IMR-90 (cell line): ENCODE results near the gene CD8B. TPM values are rescaled to one million over a fixed set of nuclear protein-coding genes. Genes with fewer than 3 reads are reported as not detected.
"Not testable (repeated sequence)": the region's sequence is repeated elsewhere in the genome, so short reads cannot be mapped to it uniquely, and the experiment has no call there.

Experiments used
- ATAC-seq: fragments of 200-7000 bp; cut with Tn5 transposase; 2 replicates; pipeline ENCODE4 v1.9.1; 2020; ENCODE audit warnings: low read depth, mild to moderate bottlenecking, moderate library complexity
- BruUV-seq: library from RNA; stranded (reverse); fragments of 400-500 nt; replicated peaks from 2 replicates; lab custom pipeline; 2021; lab: Mats Ljungman, UMichigan
- CTCF ChIA-PET: fragments of 300-600 bp; formaldehyde crosslinking; extraction: SDS; loops from one replicate; lab custom pipeline; 2021; ENCODE audit warnings: antibody characterized with exemption; lab: Yijun Ruan, JAX
- POLR2A ChIA-PET: fragments of 300-600 bp; sonication (Branson Sonifier 250); formaldehyde crosslinking; loops from one replicate; lab custom pipeline; 2022; ENCODE audit warnings: antibody characterized with exemption; ENCODE audit not compliant: unreplicated experiment; lab: Charles Lee
- DNase-seq: peaks from one replicate; pipeline ENCODE4 v3.0.0; 2013
- H2AFZ ChIP-seq: replicated peaks from 2 replicates; pipeline ENCODE3; 2013; ENCODE audit warnings: low read length, mild to moderate bottlenecking; ENCODE audit not compliant: poor library complexity
- H2AK5ac ChIP-seq: 2 replicates; pipeline ENCODE4 v1.6.1; 2013; ENCODE audit warnings: low read depth, low read length, inconsistent platforms
- H2AK9ac ChIP-seq: replicated peaks from 2 replicates; pipeline ENCODE3; 2013; ENCODE audit warnings: mild to moderate bottlenecking, low read depth, low read length, moderate library complexity; ENCODE audit not compliant: poor library complexity
- H2BK120ac ChIP-seq: 2 replicates; pipeline ENCODE4 v1.6.1; 2013; ENCODE audit warnings: low read depth, low read length, inconsistent platforms
- H2BK15ac ChIP-seq: 3 replicates; pipeline ENCODE4 v1.6.1; 2013; ENCODE audit warnings: low read depth, low read length, inconsistent platforms
- H2BK20ac ChIP-seq: 2 replicates; pipeline ENCODE4 v1.6.1; 2013; ENCODE audit warnings: low read depth, mild to moderate bottlenecking, inconsistent platforms, low read length, moderate library complexity
- H2BK5ac ChIP-seq: 2 replicates; pipeline ENCODE4 v1.6.1; 2013; ENCODE audit warnings: mild to moderate bottlenecking, low read depth, low read length, inconsistent platforms; ENCODE audit not compliant: poor library complexity, severe bottlenecking
- H3K14ac ChIP-seq: replicated peaks from 2 replicates; pipeline ENCODE4 v1.6.1; 2013; ENCODE audit warnings: low read depth, low read length, inconsistent platforms
- H3K18ac ChIP-seq: 2 replicates; pipeline ENCODE4 v1.6.1; 2013; ENCODE audit warnings: low read depth, low read length, control low read depth
- H3K23ac ChIP-seq: 2 replicates; pipeline ENCODE4 v1.6.1; 2013; ENCODE audit warnings: low read depth, low read length, inconsistent platforms
- H3K27ac ChIP-seq: 2 replicates; pipeline ENCODE4 v1.5.1; 2013; ENCODE audit warnings: mild to moderate bottlenecking, control low read depth, low read length; ENCODE audit not compliant: insufficient read depth
- H3K27me3 ChIP-seq: 2 replicates; pipeline ENCODE4 v1.6.1; 2013; ENCODE audit warnings: low read length; ENCODE audit not compliant: control insufficient read depth, insufficient read depth
- H3K36me3 ChIP-seq: 2 replicates; pipeline ENCODE4 v1.6.1; 2013; ENCODE audit warnings: low read length, mixed read lengths; ENCODE audit not compliant: control insufficient read depth, insufficient read depth
- H3K4ac ChIP-seq: 2 replicates; pipeline ENCODE4 v1.6.1; 2013; ENCODE audit warnings: low read depth, low read length, inconsistent platforms
- H3K4me1 ChIP-seq: 2 replicates; pipeline ENCODE4 v1.6.1; 2013; ENCODE audit warnings: low read length, mixed read lengths; ENCODE audit not compliant: control insufficient read depth, insufficient read depth
- H3K4me2 ChIP-seq: 2 replicates; pipeline ENCODE4 v1.6.1; 2013; ENCODE audit warnings: low read depth, mild to moderate bottlenecking, control low read depth, low read length, moderate library complexity
- H3K4me3 ChIP-seq: 2 replicates; pipeline ENCODE4 v1.5.1; 2013; ENCODE audit warnings: low read depth, mild to moderate bottlenecking, control low read depth, low read length, moderate library complexity; ENCODE audit not compliant: insufficient read depth
- H3K56ac ChIP-seq: 2 replicates; pipeline ENCODE4 v1.6.1; 2013; ENCODE audit warnings: low read length, inconsistent platforms; ENCODE audit not compliant: insufficient read depth; ENCODE audit errors: extremely low read depth
- H3K79me1 ChIP-seq, 2 experiments: 2 replicates each; pipeline ENCODE4 v1.6.1; 2013; ENCODE audit warnings: low read length in 2 of 2, inconsistent platforms in 1 of 2, low read depth in 1 of 2
- H3K9ac ChIP-seq: 2 replicates; pipeline ENCODE4 v1.6.1; 2013; ENCODE audit warnings: low read depth, low read length, control low read depth
- H3K9me1 ChIP-seq: 2 replicates; pipeline ENCODE4 v1.6.1; 2013; ENCODE audit warnings: low read length, inconsistent platforms; ENCODE audit not compliant: insufficient read depth
- H3K9me3 ChIP-seq: 2 replicates; pipeline ENCODE4 v1.6.1; 2013; ENCODE audit warnings: low read length; ENCODE audit not compliant: control insufficient read depth, insufficient read depth
- H4K20me1 ChIP-seq: 2 replicates; pipeline ENCODE4 v1.6.1; 2013; ENCODE audit warnings: low read length, inconsistent platforms; ENCODE audit not compliant: insufficient read depth
- H4K5ac ChIP-seq: 2 replicates; pipeline ENCODE4 v1.6.1; 2013; ENCODE audit warnings: mild to moderate bottlenecking, low read depth, low read length, control low read depth
- H4K8ac ChIP-seq, 2 experiments: 2 replicates each; pipeline ENCODE4 v1.6.1; 2013; ENCODE audit warnings: low read depth in 2 of 2, low read length in 2 of 2, control low read depth in 1 of 2, inconsistent platforms in 1 of 2
- H4K91ac ChIP-seq: 2 replicates; pipeline ENCODE4 v1.6.1; 2013; ENCODE audit warnings: low read depth, low read length, inconsistent platforms; ENCODE audit not compliant: insufficient read depth
- WGBS, 2 experiments: methylation state at CpG; one replicate each; pipeline versions ENCODE4 v1.1.5 to v1.1.7; 2013; ENCODE audit warnings: missing lambda C conversion rate in 2 of 2; ENCODE audit not compliant: insufficient read length in 1 of 2; ENCODE audit errors: extremely low coverage in 2 of 2; 5-methylcytosine and 5-hydroxymethylcytosine counted together
- dilution Hi-C: fragments of 300-500 bp; cut with HindIII; formaldehyde crosslinking; loops from one replicate; pipeline ENCODE4 v1.14.3; 2018; ENCODE audit warnings: low sequenced_read_pairs; ENCODE audit not compliant: unreplicated experiment
- in situ Hi-C: fragments of 300-500 bp; cut with MboI; formaldehyde crosslinking; loops from 3 replicates; pipeline ENCODE4 v1.14.3; 2019; ENCODE audit warnings: low sequenced_read_pairs, inconsistent platforms, mixed read lengths
- intact Hi-C: fragments of 100-400 bp; cut with micrococcal nuclease; formaldehyde crosslinking; loops from 2 replicates; pipeline ENCODE4 v1.10.0; 2022
- polyA plus RNA-seq, 3 experiments: library from polyadenylated mRNA; depleted of rRNA; stranded (reverse); fragments of >200 nt; gene quantifications; 2 replicates each; pipeline ENCODE4 v1.2.3, GENCODE V29; 2012; ENCODE audit warnings: low replicate concordance in 1 of 3
- total RNA-seq: library from RNA; depleted of rRNA; stranded (reverse); fragments of >200 nt; gene quantifications from 2 replicates; pipeline ENCODE4 v1.2.3, GENCODE V29; 2012

The CD8B gene
- total and polyA plus RNA-seq, 2 of the 4 experiments (the other 2 are of a cell fraction) = not detected

GRCh38 chr2:86868895-86869468 lies 7.3 kb upstream of the CD8B start:
- BruUV-seq, H3K4ac ChIP-seq, H3K23ac ChIP-seq, H2AK5ac ChIP-seq, H2AK9ac ChIP-seq, H3K18ac ChIP-seq, intact Hi-C loops, H3K9me3 ChIP-seq, H3K27me3 ChIP-seq, H3K4me1 ChIP-seq, H3K14ac ChIP-seq, H2BK120ac ChIP-seq, H2BK5ac ChIP-seq, ATAC-seq, H3K9me1 ChIP-seq, H2AFZ ChIP-seq, H3K56ac ChIP-seq, dilution Hi-C loops, DNase-seq, H4K5ac ChIP-seq, H3K27ac ChIP-seq, H4K91ac ChIP-seq, POLR2A ChIA-PET, H3K4me3 ChIP-seq, H3K9ac ChIP-seq, H4K20me1 ChIP-seq, H2BK15ac ChIP-seq, H4K8ac ChIP-seq, H3K79me1 ChIP-seq, H2BK20ac ChIP-seq, CTCF ChIA-PET, H3K4me2 ChIP-seq, H3K36me3 ChIP-seq, in situ Hi-C loops: not testable (repeated sequence)
- WGBS, 2 experiments = no CpG with 5 or more reads among the region's 2 CpGs

GRCh38 chr2:86862380-86862703 lies 656 bp upstream of the CD8B start:
- H3K23ac ChIP-seq, H3K4me1 ChIP-seq, H4K20me1 ChIP-seq, H3K4me3 ChIP-seq, H3K56ac ChIP-seq, H2BK20ac ChIP-seq, H4K5ac ChIP-seq, H4K8ac ChIP-seq, H3K4ac ChIP-seq, H4K91ac ChIP-seq, H3K9ac ChIP-seq, H2AK9ac ChIP-seq, intact Hi-C loops, H2BK15ac ChIP-seq, H2AFZ ChIP-seq, H3K18ac ChIP-seq, H2BK5ac ChIP-seq, H3K27me3 ChIP-seq, CTCF ChIA-PET, H3K27ac ChIP-seq, BruUV-seq, H3K79me1 ChIP-seq, DNase-seq, in situ Hi-C loops, dilution Hi-C loops, ATAC-seq, H3K14ac ChIP-seq, H3K36me3 ChIP-seq, H2AK5ac ChIP-seq, H3K9me3 ChIP-seq, POLR2A ChIA-PET, H3K9me1 ChIP-seq, H2BK120ac ChIP-seq, H3K4me2 ChIP-seq: not testable (repeated sequence)
- no CpG with 5 or more reads among the region's 12 CpGs for WGBS, 2 experiments
